Activated T-helper 1 cell treated with anti-CD3 and anti-CD28 coated beads, Interleukin-12 subunit alpha, Interleukin-12 subunit beta, Interleukin-2, Interleukin-4 antibody, amounts not matched to agents 30 ng/mL and 10 ng/mL and 1 ng/mL, durations not matched to agents 14 hours and 24 hours and 36 hours (primary cell): ENCODE results near the gene PLPP4. TPM values are rescaled to one million over a fixed set of nuclear protein-coding genes. Genes with fewer than 3 reads are reported as not detected.

Experiments
- DNase-seq: peaks from one replicate; pipeline ENCODE4 v3.0.0; 2021; ENCODE audit warnings: low spot score
- H3K27ac Mint-ChIP-seq: one replicate; pipeline ENCODE4 v1.8.0; 2021; ENCODE audit warnings: mild to moderate bottlenecking, mixed read lengths
- H3K27me3 Mint-ChIP-seq: one replicate; pipeline ENCODE4 v1.8.0; 2022; ENCODE audit warnings: mild to moderate bottlenecking, moderate library complexity, mixed read lengths; ENCODE audit not compliant: insufficient read depth
- H3K36me3 Mint-ChIP-seq: one replicate; pipeline ENCODE4 v1.8.0; 2021; ENCODE audit warnings: low read depth, mixed read lengths
- H3K4me1 Mint-ChIP-seq: one replicate; pipeline ENCODE4 v1.8.0; 2021; ENCODE audit warnings: low read depth, mixed read lengths
- H3K4me3 Mint-ChIP-seq: one replicate; pipeline ENCODE4 v1.8.0; 2021; ENCODE audit warnings: mild to moderate bottlenecking, moderate library complexity, mixed read lengths
- H3K9me3 Mint-ChIP-seq: one replicate; pipeline ENCODE4 v1.8.0; 2021; ENCODE audit warnings: mixed read lengths
- intact Hi-C: fragments of 100-400 bp; cut with micrococcal nuclease; formaldehyde crosslinking; loops from one replicate; pipeline ENCODE4 v1.15.1; 2024
- total RNA-seq: library from RNA; stranded (reverse); gene quantifications from 2 replicates; pipeline ENCODE4 v1.2.3, GENCODE V29; 2022

PLPP4 gene
- total RNA-seq, 1 donor from 2014 or later = not detected

- H3K4me1 Mint-ChIP-seq = no peaks in the 10 kb centered on the region
- H3K9me3 Mint-ChIP-seq = no peaks in the 10 kb centered on the region
- no peak overlapping the region for H3K4me3 Mint-ChIP-seq
- no peak overlapping the region for H3K27ac Mint-ChIP-seq
- no peaks in the 10 kb centered on the region for H3K27me3 Mint-ChIP-seq
- H3K36me3 Mint-ChIP-seq = no peaks in the 10 kb centered on the region
- intact Hi-C loops = no loop called here
- no peak for DNase-seq
Observed at GRCh38 chr10:120580918-120581895, 124.2 kb downstream of the PLPP4 start.

DNA sequence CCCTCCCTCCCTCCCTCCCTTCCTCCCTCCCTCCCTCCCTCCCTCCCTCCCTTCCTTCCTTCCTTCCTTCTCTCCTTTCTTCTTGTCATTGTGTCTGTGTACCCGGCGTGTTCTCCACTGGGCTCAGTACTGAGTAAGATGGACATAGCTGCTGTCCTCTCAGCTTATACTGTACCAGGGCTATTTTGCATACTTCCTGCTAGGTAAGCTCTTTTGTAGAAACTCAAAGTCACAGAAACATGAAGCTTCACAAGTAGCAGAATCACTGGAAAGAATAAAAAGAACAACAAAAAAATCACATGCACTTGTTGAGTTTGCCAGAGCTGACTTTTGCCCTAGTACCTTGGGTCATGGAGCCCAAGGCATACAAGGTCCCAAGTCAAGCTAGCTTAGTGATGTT is 125.7 kb downstream of the PLPP4 start:
- intact Hi-C loops = no loop called here
- no peak overlapping the region for H3K27ac Mint-ChIP-seq
- no peak for DNase-seq
- H3K36me3 Mint-ChIP-seq = no peaks in the 10 kb centered on the region
- H3K9me3 Mint-ChIP-seq = no peaks in the 10 kb centered on the region
- no peaks in the 10 kb centered on the region for H3K4me1 Mint-ChIP-seq
- H3K27me3 Mint-ChIP-seq = no peaks in the 10 kb centered on the region
- no peak overlapping the region for H3K4me3 Mint-ChIP-seq

DNA sequence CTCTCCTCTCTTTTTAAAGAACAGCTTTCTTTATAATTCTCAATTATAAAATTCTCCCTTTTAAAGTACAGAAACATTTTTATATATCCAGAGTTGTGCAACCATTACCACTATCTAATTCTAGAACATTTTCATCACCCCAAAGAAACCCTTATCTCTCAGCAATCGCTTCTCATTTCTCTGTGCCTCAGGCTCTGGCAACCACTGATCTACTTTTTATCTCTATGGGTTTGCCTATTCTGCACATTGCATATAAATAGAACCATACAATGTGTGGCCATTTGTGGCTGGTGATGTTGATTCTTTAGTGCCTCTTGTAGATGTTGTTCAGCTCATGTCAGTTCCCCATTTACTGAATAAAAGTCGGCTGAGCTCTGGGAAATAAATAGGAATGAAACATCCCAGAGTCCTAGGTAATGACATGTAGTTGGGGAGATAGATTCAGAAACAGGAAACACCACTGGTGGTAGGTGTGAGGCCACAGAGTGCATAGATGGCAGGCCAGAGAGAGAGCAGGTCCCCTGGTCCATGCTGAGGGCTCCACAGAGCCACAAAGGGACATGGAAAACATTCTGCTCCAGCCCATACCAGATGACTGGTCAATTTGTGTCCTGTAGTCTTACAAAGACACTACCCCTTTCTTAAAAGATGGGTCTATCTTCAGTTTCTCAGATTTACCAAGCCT is 126.5 kb downstream of the PLPP4 start:
- Mint-ChIP-seq H3K4me1 (no peaks in the 10 kb centered on the region), H3K9me3 (no peaks in the 10 kb centered on the region), H3K27me3 (no peaks in the 10 kb centered on the region), H3K4me3 (no peak overlapping the region), H3K27ac (no peak overlapping the region), H3K36me3 (no peaks in the 10 kb centered on the region)
- intact Hi-C loops = no loop called here
- no peak for DNase-seq

DNA sequence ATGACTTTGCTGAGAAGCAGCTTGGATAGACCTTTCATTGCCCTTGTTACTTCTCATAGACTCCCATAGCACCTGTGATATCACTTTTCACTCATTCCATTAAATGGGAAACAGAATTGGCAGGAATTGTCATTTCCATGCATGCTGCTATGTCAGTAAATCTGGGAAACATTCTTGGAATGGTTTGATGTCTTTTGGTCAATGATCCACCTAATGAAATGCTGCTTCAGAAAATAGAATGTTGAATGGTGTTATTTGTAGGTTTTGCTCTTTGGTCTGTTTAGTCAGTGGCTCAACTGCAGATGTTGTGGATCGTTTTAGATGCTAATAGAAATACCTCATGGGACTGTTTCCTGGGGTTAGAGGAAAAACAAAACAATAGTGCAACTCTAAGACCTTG is 127.8 kb downstream of the PLPP4 start:
- no peak overlapping the region for H3K27ac Mint-ChIP-seq
- DNase-seq = no peak
- no peaks in the 10 kb centered on the region for H3K36me3 Mint-ChIP-seq
- intact Hi-C loops = no loop called here
- H3K27me3 Mint-ChIP-seq = no peaks in the 10 kb centered on the region
- no peaks in the 10 kb centered on the region for H3K9me3 Mint-ChIP-seq
- H3K4me3 Mint-ChIP-seq = no peak overlapping the region
- H3K4me1 Mint-ChIP-seq = no peaks in the 10 kb centered on the region

- Mint-ChIP-seq H3K4me3 (no peak overlapping the region), H3K27me3 (no peaks in the 10 kb centered on the region), H3K36me3 (no peaks in the 10 kb centered on the region), H3K4me1 (no peaks in the 10 kb centered on the region), H3K9me3 (no peaks in the 10 kb centered on the region), H3K27ac (no peak overlapping the region)
- DNase-seq = no peak
- intact Hi-C loops = no loop called here
Observed at GRCh38 chr10:120586471-120586872, 129.4 kb downstream of the PLPP4 start.

GRCh38 chr10:120587061-120587460 is 130.0 kb downstream of the PLPP4 start:
- no peak for DNase-seq
- intact Hi-C loops = no loop called here
- no peaks in the 10 kb centered on the region for H3K27me3 Mint-ChIP-seq
- H3K4me1 Mint-ChIP-seq = no peaks in the 10 kb centered on the region
- H3K9me3 Mint-ChIP-seq = no peaks in the 10 kb centered on the region
- H3K4me3 Mint-ChIP-seq = no peak overlapping the region
- H3K36me3 Mint-ChIP-seq = no peaks in the 10 kb centered on the region
- no peak overlapping the region for H3K27ac Mint-ChIP-seq

GRCh38 chr10:120588311-120588710 is 131.3 kb downstream of the PLPP4 start:
- intact Hi-C loops = no loop called here
- Mint-ChIP-seq H3K27me3 (no peaks in the 10 kb centered on the region), H3K27ac (no peak overlapping the region), H3K4me1 (no peaks in the 10 kb centered on the region), H3K9me3 (no peaks in the 10 kb centered on the region), H3K4me3 (no peak overlapping the region), H3K36me3 (no peaks in the 10 kb centered on the region)
- DNase-seq = no peak

DNA sequence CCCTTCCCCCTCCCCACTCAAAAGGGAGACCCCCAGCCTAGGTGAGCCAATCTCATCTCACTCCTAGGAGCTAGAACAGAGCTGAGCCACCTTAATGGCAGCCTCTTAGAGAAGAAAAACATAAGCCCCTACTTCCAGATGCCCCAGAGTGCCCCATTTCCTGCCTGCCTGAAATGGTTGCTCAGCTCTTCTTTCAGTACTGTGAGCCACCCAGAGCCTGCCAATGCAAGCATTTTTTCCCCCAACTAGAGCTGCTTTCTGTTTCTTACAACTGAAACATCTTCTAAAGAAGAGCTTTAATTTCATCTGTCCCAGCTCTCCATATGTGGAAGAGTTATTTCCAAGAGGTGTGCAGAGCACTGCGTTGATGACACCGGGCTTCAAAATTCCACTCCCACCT is 136.7 kb downstream of the PLPP4 start:
- Mint-ChIP-seq H3K27ac (no peak overlapping the region), H3K9me3 (no peaks in the 10 kb centered on the region), H3K27me3 (no peaks in the 10 kb centered on the region), H3K4me1 (no peaks in the 10 kb centered on the region), H3K36me3 (no peaks in the 10 kb centered on the region), H3K4me3 (no peak overlapping the region)
- no peak for DNase-seq
- intact Hi-C loops = no loop called here

DNA sequence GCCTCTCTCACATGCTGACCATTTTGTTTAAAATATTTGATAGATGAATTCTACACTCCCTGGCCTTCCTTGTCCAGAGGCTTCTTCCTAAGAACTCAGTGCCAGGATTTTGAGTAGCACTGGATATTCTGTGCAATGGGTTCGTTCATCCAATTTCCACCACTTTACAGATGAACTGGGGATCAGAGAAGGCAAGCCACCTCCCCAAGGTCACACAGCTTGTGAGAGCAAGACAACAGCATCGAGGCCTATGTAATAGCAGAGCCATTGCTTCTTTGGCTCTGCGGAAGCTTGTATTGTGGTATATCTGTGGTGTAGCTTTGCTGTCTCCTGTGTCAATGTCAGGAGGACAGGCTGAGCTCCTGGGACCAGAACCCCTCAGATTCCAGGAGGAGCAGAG is 140.9 kb downstream of the PLPP4 start:
- H3K9me3 Mint-ChIP-seq = no peaks in the 10 kb centered on the region
- H3K27ac Mint-ChIP-seq = no peak overlapping the region
- no peaks in the 10 kb centered on the region for H3K36me3 Mint-ChIP-seq
- no peaks in the 10 kb centered on the region for H3K4me1 Mint-ChIP-seq
- H3K27me3 Mint-ChIP-seq = peaks cover 2% of the 10 kb centered on the region
- intact Hi-C loops = no loop called here
- no peak overlapping the region for H3K4me3 Mint-ChIP-seq
- no peak for DNase-seq

GRCh38 chr10:120598386-120598785 is 141.4 kb downstream of the PLPP4 start:
- Mint-ChIP-seq H3K36me3 (no peaks in the 10 kb centered on the region), H3K9me3 (no peaks in the 10 kb centered on the region), H3K27ac (no peak overlapping the region), H3K4me1 (no peaks in the 10 kb centered on the region), H3K4me3 (no peak overlapping the region), H3K27me3 (peaks cover 2% of the 10 kb centered on the region)
- DNase-seq = no peak
- intact Hi-C loops = no loop called here

DNA sequence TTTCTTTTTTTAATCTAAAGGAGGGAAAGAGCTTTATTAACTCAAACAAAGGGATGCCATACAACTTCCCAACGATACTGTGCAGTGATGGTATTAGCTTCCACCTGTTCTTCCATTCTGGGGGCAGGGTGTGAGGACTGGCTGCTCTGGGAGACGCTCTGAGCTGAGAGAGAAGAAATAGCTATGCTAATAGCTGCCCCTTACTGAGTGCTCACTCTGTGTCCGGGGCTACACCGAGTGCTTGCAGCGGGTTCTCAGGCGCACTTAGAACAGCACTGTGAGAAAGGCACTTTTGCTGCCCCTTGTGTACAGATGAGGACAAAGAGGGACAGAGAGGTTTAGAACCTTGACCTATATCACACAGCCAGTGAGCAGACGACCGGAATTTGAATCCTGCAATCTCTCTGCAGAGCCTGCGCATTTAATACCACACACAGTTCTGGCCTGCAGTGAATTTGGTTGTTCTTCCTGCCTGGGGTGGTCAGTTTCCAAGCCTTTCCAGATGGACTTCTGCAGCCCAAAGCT is 142.2 kb downstream of the PLPP4 start:
- no peaks in the 10 kb centered on the region for H3K36me3 Mint-ChIP-seq
- H3K4me3 Mint-ChIP-seq = no peak overlapping the region
- no peaks in the 10 kb centered on the region for H3K4me1 Mint-ChIP-seq
- H3K27ac Mint-ChIP-seq = no peak overlapping the region
- no peak for DNase-seq
- H3K9me3 Mint-ChIP-seq = no peaks in the 10 kb centered on the region
- H3K27me3 Mint-ChIP-seq = peaks cover 2% of the 10 kb centered on the region
- intact Hi-C loops = no loop called here

- Mint-ChIP-seq H3K4me3 (no peak overlapping the region), H3K27ac (no peak overlapping the region), H3K4me1 (no peaks in the 10 kb centered on the region), H3K9me3 (no peaks in the 10 kb centered on the region), H3K36me3 (no peaks in the 10 kb centered on the region), H3K27me3 (peaks cover 2% of the 10 kb centered on the region)
- intact Hi-C loops = no loop called here
- no peak for DNase-seq
Observed at GRCh38 chr10:120600871-120601649, 144.0 kb downstream of the PLPP4 start.
